Thyroid gland (tissue), 4 donors: ENCODE measurements around the gene CLIC3. TPM values are rescaled to one million over a fixed set of nuclear protein-coding genes. Genes with fewer than 3 reads are reported as not detected.
A peak's percentile ranks its signal among the peaks of the same experiment; 100 is the strongest.

Experiments
- DNase-seq, 2 donors: peaks; one replicate each; pipeline ENCODE4 v3.0.0-alpha.2; 2019
- H3K27ac ChIP-seq, 3 donors: fragments of 200-600 bp; sonication (generic); 1 replicate in 2 of 3; 2 replicates in 1 of 3; pipeline ENCODE4 v1.5.1; 2016 to 2019; ENCODE audit warnings: mild to moderate bottlenecking in 1 of 3, moderate library complexity in 1 of 3
- H3K27me3 ChIP-seq: fragments of 200-600 bp; sonication (generic); one replicate; pipeline ENCODE4 v1.5.1; 2019
- H3K36me3 ChIP-seq, 2 donors: fragments of 200-600 bp; sonication (generic); one replicate each; pipeline ENCODE4 v1.5.1; 2016 to 2019
- H3K4me1 ChIP-seq, 2 donors: fragments of 200-600 bp; sonication (generic); one replicate each; pipeline ENCODE4 v1.5.1; 2017 to 2019
- H3K4me3 ChIP-seq, 3 donors: fragments of 200-600 bp; sonication (generic); replicated peaks in 1 of 3; 1 replicate in 2 of 3; 2 replicates in 1 of 3; pipeline ENCODE4 v1.5.1; 2016; ENCODE audit warnings: mild to moderate bottlenecking in 1 of 3
- H3K9me3 ChIP-seq: fragments of 200-600 bp; sonication (generic); one replicate; pipeline ENCODE4 v1.5.1; 2017
- POLR2A ChIP-seq, 2 donors: fragments of 450-650 bp; IDR thresholded peaks; one replicate each; pipeline ENCODE4 v1.6.1; 2017; ENCODE audit warnings: antibody characterized with exemption in 2 of 2, mild to moderate bottlenecking in 2 of 2, moderate library complexity in 1 of 2
- WGBS, 2 donors: methylation state at CpG; one replicate each; pipeline ENCODE4 v1.1.5; 2017; 5-methylcytosine and 5-hydroxymethylcytosine counted together
- intact Hi-C: fragments of 100-400 bp; cut with DNase I; formaldehyde crosslinking; loops from one replicate; pipeline ENCODE4 v1.15.1; 2023
- total RNA-seq, 4 donors: library from RNA; depleted of rRNA; stranded (reverse); fragments of >200 nt; gene quantifications; one replicate each; pipeline ENCODE4 v1.2.3, GENCODE V29; 2016
- TF ChIP-seq, protein P1 (sequence below), 6 experiments: fragments of 200-600 bp in 3 of 6; fragments of 450-650 bp in 3 of 6; sonication (generic) in 3 of 6; IDR thresholded peaks; one replicate each; pipeline ENCODE4 v1.5.1; 2016 to 2019; ENCODE audit warnings: antibody characterized with exemption in 6 of 6, mild to moderate bottlenecking in 2 of 6, inconsistent platforms in 1 of 6, moderate library complexity in 1 of 6

Gene CLIC3, protein sequence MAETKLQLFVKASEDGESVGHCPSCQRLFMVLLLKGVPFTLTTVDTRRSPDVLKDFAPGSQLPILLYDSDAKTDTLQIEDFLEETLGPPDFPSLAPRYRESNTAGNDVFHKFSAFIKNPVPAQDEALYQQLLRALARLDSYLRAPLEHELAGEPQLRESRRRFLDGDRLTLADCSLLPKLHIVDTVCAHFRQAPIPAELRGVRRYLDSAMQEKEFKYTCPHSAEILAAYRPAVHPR
- total RNA-seq, result 100 to 1,000 TPM in 3 of 4 donors, 10 to 100 TPM in 1; 97.7 to 301 (median 268) TPM

DNA sequence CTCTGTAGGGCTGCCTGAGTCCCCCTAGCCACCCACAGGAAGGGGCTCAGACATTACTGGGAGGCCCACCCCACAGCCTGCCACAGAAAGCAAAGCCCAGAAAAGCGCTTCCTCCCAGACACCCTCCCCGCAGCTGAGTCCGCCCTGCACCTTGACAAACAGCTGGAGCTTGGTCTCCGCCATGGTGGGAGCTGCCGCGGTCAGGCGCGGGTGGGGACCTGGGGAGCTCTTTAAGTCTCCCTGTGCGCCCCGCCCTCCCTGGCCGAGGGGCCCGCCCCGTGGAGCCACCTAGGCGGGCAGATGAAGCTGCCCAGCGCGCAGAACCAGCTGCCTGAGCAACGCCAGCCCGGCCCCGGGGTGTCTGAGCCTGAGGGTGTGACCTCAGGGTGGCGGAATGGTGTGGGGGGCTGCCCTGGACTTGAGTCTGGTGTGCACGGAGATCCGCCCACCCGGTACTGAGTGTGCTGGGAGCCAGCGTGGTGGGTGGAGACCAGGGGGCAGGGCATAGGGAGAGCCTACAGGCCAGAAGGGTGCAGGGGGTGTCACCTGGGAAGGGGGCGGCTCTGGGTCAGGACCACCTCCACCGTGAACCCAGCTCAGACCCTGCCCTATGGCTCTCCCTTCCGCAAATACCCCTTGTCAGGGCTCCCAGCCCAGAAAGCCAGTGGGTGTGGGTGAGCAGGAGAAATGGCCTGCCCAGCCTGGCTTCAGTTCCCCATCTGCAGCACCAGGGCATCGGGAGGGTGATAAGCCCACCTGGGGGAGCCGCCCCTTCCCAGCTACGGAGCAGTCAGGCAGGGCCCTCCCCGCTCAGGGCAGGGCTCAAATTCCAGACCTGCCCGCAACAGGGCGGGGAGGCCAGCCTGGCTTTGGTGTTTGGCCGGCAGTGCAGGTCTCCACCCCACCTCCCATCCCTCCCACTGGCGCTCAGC lies at the start of gene CLIC3:
Gene CLIC3, minus strand, starts transcription at position 208 of the 932 bp plus-strand sequence. Its CDS starts 25 bp downstream, at position 183.
- intact Hi-C loops, result loop anchor here (5.0 kb wide), 1 partner anchor 44 kb away; the partner anchor contains the start of gene LCN12
- Histone ChIP-seq H3K27ac (peak within 1 kb of the TSS; percentile 53 to 78 (median 69)), H3K36me3 (no peaks in the 10 kb centered on the region), H3K9me3 (no peaks in the 10 kb centered on the region), H3K4me3 (peak within 1 kb of the TSS; percentile 12 to 37 (median 14)), H3K27me3 (no peaks in the 10 kb centered on the region), H3K4me1 (peaks cover 46 to 69% of the 10 kb centered on the region in 2 donors)
- TF ChIP-seq POLR2A (IDR thresholded peaks at IDR 0.05), result peak; percentile 11 to 63
- TF ChIP-seq, protein P1, sequence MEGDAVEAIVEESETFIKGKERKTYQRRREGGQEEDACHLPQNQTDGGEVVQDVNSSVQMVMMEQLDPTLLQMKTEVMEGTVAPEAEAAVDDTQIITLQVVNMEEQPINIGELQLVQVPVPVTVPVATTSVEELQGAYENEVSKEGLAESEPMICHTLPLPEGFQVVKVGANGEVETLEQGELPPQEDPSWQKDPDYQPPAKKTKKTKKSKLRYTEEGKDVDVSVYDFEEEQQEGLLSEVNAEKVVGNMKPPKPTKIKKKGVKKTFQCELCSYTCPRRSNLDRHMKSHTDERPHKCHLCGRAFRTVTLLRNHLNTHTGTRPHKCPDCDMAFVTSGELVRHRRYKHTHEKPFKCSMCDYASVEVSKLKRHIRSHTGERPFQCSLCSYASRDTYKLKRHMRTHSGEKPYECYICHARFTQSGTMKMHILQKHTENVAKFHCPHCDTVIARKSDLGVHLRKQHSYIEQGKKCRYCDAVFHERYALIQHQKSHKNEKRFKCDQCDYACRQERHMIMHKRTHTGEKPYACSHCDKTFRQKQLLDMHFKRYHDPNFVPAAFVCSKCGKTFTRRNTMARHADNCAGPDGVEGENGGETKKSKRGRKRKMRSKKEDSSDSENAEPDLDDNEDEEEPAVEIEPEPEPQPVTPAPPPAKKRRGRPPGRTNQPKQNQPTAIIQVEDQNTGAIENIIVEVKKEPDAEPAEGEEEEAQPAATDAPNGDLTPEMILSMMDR (IDR thresholded peaks at IDR 0.05), result peak in 1 of 6 experiments; percentile 11
- 22 to 40% methylated on average over 2 to 20 of the region's 35 CpGs for WGBS, 2 donors
- peak; percentile 90 to 92 for DNase-seq

DNA sequence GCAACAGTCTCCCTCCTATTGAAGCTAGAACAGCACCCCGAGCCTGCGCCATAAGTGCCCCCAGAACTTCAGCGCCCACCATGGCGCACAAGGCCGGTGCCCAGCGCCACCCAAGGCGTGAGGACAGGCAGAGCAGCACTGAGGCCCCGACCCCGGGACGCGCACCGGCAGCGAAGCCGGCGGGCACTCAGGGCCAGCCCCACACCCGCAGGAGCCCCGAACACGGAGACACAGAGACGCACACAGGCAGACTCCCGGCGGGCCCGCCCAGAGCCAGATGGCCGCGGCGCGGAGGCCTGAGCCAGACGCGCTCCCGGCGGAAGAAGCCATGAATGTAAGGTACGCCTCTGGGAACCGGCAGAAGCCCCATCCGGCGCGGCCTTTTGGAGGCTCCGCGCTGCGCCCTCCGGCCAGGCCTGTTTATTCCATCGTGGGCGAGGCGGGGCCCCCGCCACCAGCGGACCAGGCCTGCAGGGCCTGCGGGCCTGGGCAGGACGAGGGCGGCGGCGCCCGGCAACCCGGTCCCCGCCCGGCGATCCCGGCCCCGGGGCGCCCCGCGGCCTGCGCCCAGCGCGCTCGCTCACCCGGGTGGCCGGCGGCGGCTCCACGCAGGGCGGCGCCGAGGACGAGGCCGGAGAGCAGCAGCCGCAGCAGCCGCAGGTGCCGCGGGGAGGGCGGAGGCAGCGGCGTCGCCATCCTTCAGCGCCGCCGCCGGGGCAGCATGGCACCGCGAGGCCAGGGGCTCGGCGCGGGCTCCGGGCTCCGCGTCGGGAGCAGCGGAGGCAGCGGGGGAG lies 49.1 kb upstream of the CLIC3 start:
- no peak for DNase-seq
- peaks cover 20% of the 10 kb centered on the region for H3K27me3 ChIP-seq
- H3K36me3 ChIP-seq, result no peaks in the 10 kb centered on the region
- TF ChIP-seq POLR2A (IDR thresholded peaks at IDR 0.05), result no peak
- TF ChIP-seq, protein P1 (IDR thresholded peaks at IDR 0.05), result no peak
- H3K4me3 ChIP-seq, result peak overlapping the region; percentile 15 to 37 (median 35)
- H3K27ac ChIP-seq, result peak overlapping the region in 1 of 3 donors; percentile 24
- peaks cover 6 to 19% of the 10 kb centered on the region in 2 donors for H3K4me1 ChIP-seq
- H3K9me3 ChIP-seq, result no peaks in the 10 kb centered on the region
- intact Hi-C loops, result no loop called here
- WGBS, 2 donors, result 0 to 2% methylated on average over 23 to 25 of the region's 96 CpGs

DNA sequence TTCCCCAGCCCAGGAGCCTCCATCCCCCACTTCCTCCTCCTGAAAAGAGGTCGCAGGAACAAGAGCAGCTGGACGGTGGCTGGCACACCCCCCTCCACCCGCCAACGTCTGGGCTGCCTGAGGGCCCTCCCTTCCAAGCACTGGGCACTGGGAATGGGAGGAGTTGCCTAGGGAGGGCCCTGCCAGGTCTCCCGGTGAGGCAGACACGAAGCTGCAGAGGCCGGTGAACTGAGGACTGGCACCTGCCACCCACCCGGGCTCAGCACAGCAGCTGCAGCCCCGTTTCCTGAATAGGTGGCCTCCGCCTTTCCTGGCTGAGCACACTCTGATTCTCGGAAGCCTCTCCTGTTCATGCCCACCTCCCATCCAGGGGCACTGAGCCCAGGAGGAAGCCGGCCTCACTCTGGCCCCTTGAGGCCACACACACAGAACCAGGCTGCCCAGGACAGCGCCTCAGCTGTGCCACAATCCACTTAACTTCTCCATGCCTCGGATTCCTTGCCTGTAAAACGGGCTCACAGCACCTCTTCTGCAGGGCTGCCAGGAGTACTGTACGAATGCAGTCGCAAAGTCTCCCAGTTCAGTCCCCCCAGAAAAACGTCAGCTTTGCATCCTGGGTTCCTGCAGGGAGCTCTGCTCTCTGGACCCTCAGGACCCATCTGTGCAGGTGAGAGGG lies 48.3 kb upstream of the CLIC3 start:
- TF ChIP-seq, protein P1 (IDR thresholded peaks at IDR 0.05), result no peak
- TF ChIP-seq POLR2A (IDR thresholded peaks at IDR 0.05), result no peak
- peak overlapping the region in 1 of 3 donors; percentile 48 for H3K27ac ChIP-seq
- intact Hi-C loops, result no loop called here
- H3K4me3 ChIP-seq, result peak overlapping the region in 1 of 3 donors; percentile 37
- no peaks in the 10 kb centered on the region for H3K9me3 ChIP-seq
- H3K4me1 ChIP-seq, result peaks cover 6 to 19% of the 10 kb centered on the region in 2 donors
- 45 to 63% methylated on average over 8 to 12 of the region's 18 CpGs for WGBS, 2 donors
- peaks cover 20% of the 10 kb centered on the region for H3K27me3 ChIP-seq
- peaks cover 0 to 3% of the 10 kb centered on the region in 2 donors for H3K36me3 ChIP-seq
- DNase-seq, result no peak

DNA sequence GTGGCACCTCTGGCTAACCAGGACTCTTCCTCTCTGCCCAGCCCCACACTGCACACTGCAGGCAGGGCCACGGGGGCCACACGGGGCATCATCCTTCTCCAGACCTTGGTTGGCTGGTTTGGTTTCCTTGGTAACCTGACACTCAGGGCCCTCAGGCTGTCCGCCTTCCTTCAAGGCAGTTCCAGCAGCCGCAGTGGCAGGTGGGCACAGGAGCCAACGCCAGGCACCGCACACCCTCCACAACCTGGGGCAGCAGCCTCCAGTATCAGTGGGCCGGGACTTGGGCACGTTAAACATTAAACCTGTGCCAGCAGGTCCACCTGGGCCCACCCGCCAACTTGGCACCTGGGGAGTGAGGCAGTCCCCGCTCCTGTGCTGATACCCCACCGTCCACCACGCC lies 47.7 kb upstream of the CLIC3 start:
- WGBS, 2 donors, result 86 to 87% methylated on average over 10 of the region's 12 CpGs
- H3K4me1 ChIP-seq, result peaks cover 6 to 19% of the 10 kb centered on the region in 2 donors

More for the DNA sequence above, 47.7 kb upstream of the CLIC3 start:
- H3K36me3 ChIP-seq, result peaks cover 0 to 8% of the 10 kb centered on the region in 2 donors
- DNase-seq, result no peak
- intact Hi-C loops, result no loop called here
- peaks cover 15% of the 10 kb centered on the region for H3K27me3 ChIP-seq
- H3K9me3 ChIP-seq, result no peaks in the 10 kb centered on the region
- H3K27ac ChIP-seq, result peak overlapping the region in 1 of 3 donors; percentile 48
- peak overlapping the region in 1 of 3 donors; percentile 3 for H3K4me3 ChIP-seq
- TF ChIP-seq POLR2A (IDR thresholded peaks at IDR 0.05), result no peak
- TF ChIP-seq, protein P1 (IDR thresholded peaks at IDR 0.05), result no peak
